ENCODE results near the gene ABCC1. TPM values are rescaled to one million over a fixed set of nuclear protein-coding genes. Genes with fewer than 3 reads are reported as not detected.

The ABCC1 gene
- total RNA-seq, 1 experiment from 2014 or later: 139 TPM

GRCh38 chr16:15948532-15949209, 745 bp upstream of the ABCC1 start:
- Histone ChIP-seq H3K27ac (peak overlapping the region; percentile 56), H3K9me2 (ENCODE audit: insufficient read depth) (no peaks in the 10 kb centered on the region), H3K4me3 (peak overlapping the region; percentile 78), H3K9me3 (ENCODE audit: insufficient read depth, low read depth) (no peaks in the 10 kb centered on the region), H4K20me1 (ENCODE audit: insufficient read depth) (peaks cover 22% of the 10 kb centered on the region; the same call in 1 of the 2 replicates), H3F3A (ENCODE audit: insufficient read depth, low read depth) (peaks cover 50% of the 10 kb centered on the region), H3K4me2 (peak overlapping the region; percentile 73), H3K27me3 (ENCODE audit: insufficient read depth, low read depth) (no peaks in the 10 kb centered on the region), H3K4me1 (replicated peaks; ENCODE audit: insufficient read depth) (peaks cover 52% of the 10 kb centered on the region), H3K36me3 (ENCODE audit: low read depth) (no peaks in the 10 kb centered on the region), H3K79me2 (ENCODE audit: low read depth) (peaks cover 46% of the 10 kb centered on the region), H2AFZ (peak overlapping the region; percentile 82)
- DNase-seq: no peak
- ChIA-PET POLR2A (ENCODE audit: unreplicated experiment) (no interaction called here), CTCF (interaction anchor here (0.6 to 0.7 kb wide), 2 partner anchors 81 to 126 kb away, joined by 3 read pairs; no protein-coding TSS in a partner anchor)
- no peak for TF ChIP-seq EZH2 (IDR thresholded peaks at IDR 0.05; ENCODE audit: low read depth)
- no peak for TF ChIP-seq CTCF (conservative IDR thresholded peaks at IDR 0.05)
- intact Hi-C loops (cut with micrococcal nuclease; ENCODE audit: unreplicated experiment): loop anchor here (1.0 to 5.0 kb wide), 3 partner anchors 51 to 126 kb away; no protein-coding TSS in a partner anchor
- TSS peak; percentile 98 for BruUV-seq (replicated peaks)

- Histone ChIP-seq H3K79me2 (ENCODE audit: low read depth) (peaks cover 62% of the 10 kb centered on the region), H3K4me2 (peak overlapping the region; percentile 100), H3K27ac (peak overlapping the region; percentile 61), H3K27me3 (ENCODE audit: insufficient read depth, low read depth) (no peaks in the 10 kb centered on the region), H3K36me3 (ENCODE audit: low read depth) (no peaks in the 10 kb centered on the region), H4K20me1 (ENCODE audit: insufficient read depth) (peaks cover 38% of the 10 kb centered on the region), H3K9me3 (ENCODE audit: insufficient read depth, low read depth) (no peaks in the 10 kb centered on the region), H3K4me1 (replicated peaks; ENCODE audit: insufficient read depth) (peaks cover 47% of the 10 kb centered on the region), H3F3A (ENCODE audit: insufficient read depth, low read depth) (peaks cover 45% of the 10 kb centered on the region), H2AFZ (peak overlapping the region; percentile 61), H3K9me2 (ENCODE audit: insufficient read depth) (no peaks in the 10 kb centered on the region), H3K4me3 (peak overlapping the region; percentile 96)
- TF ChIP-seq EZH2 (IDR thresholded peaks at IDR 0.05; ENCODE audit: low read depth): no peak
- no peak for TF ChIP-seq CTCF (conservative IDR thresholded peaks at IDR 0.05)
- ChIA-PET POLR2A (ENCODE audit: unreplicated experiment) (interaction anchor here (1.0 kb wide), 1 partner anchor 62 kb away, joined by 4 read pairs; the partner anchor contains the start of gene CEP20), CTCF (interaction anchor here (0.6 to 0.7 kb wide), 3 partner anchors 45 to 238 kb away, joined by 4 to 7 read pairs (median 5); no protein-coding TSS in a partner anchor)
- intact Hi-C loops (cut with micrococcal nuclease; ENCODE audit: unreplicated experiment): no loop called here
- no peak for DNase-seq
- no TSS peak for BruUV-seq (replicated peaks)
These were observed 892 bp downstream of the ABCC1 start for GRCh38 chr16:15950161-15950854.

- H3K36me3 ChIP-seq (ENCODE audit: low read depth): no peaks in the 10 kb centered on the region
- no TSS peak for BruUV-seq (replicated peaks)
- TF ChIP-seq EZH2 (IDR thresholded peaks at IDR 0.05; ENCODE audit: low read depth) (no peak), CTCF (conservative IDR thresholded peaks at IDR 0.05) (no peak)
- H3F3A ChIP-seq (ENCODE audit: insufficient read depth, low read depth): peaks cover 40% of the 10 kb centered on the region
- no peak for DNase-seq
- POLR2A ChIA-PET (ENCODE audit: unreplicated experiment): no interaction called here
- intact Hi-C loops (cut with micrococcal nuclease; ENCODE audit: unreplicated experiment): no loop called here
- H3K9me2 ChIP-seq (ENCODE audit: insufficient read depth): no peaks in the 10 kb centered on the region
- CTCF ChIA-PET: interaction anchor here (0.6 kb wide), 1 partner anchor 91 kb away, joined by 7 read pairs; no protein-coding TSS in a partner anchor
- H3K27ac ChIP-seq: peak overlapping the region; percentile 61
- peak overlapping the region; percentile 96 for H3K4me3 ChIP-seq
- no peaks in the 10 kb centered on the region for H3K27me3 ChIP-seq (ENCODE audit: insufficient read depth, low read depth)
- H3K9me3 ChIP-seq (ENCODE audit: insufficient read depth, low read depth): no peaks in the 10 kb centered on the region
- H3K4me2 ChIP-seq: peak overlapping the region; percentile 100
- H3K4me1 ChIP-seq (replicated peaks; ENCODE audit: insufficient read depth): peaks cover 42% of the 10 kb centered on the region
- peaks cover 68% of the 10 kb centered on the region for H3K79me2 ChIP-seq (ENCODE audit: low read depth)
- H4K20me1 ChIP-seq (ENCODE audit: insufficient read depth): peaks cover 43% of the 10 kb centered on the region
- H2AFZ ChIP-seq: peak overlapping the region; percentile 61
These were observed 1.5 kb downstream of the ABCC1 start for GRCh38 chr16:15950869-15951268.
